NCI-H526 (cell line): ENCODE data around the gene CTSK.
"Not testable (repeated sequence)": the region's sequence is repeated elsewhere in the genome, so short reads cannot be mapped to it uniquely, and the experiment has no call there.

Experiments
- DNase-seq, 2 experiments: peaks; one replicate each; lab custom pipeline; 2025; lab: John Stamatoyannopoulos, UW

Gene CTSK

DNA sequence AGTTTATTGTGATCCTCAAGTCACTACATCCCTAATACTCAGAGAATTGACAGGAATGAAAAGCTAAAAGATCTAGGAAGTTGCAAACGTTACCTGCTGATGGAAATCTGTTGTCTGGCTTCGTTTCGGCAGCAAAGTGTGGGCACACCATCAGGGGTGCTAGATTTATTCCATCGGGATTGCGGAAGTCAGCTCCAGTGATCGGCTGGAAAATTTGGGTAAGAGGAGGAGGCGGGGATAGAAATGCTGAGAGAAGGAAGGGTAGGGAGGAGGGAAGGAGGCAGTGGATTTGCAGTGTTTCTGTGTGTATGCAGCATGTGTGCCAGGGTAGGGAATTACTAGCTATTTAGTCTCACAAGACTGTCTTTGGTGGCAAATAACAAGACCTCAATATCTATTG, at the start of gene CTSK:
Gene CTSK (minus strand): TSS at position 140 of the 400 bp plus-strand sequence. CDS start 1,455 bp downstream, outside the sequence.
- no peak for DNase-seq

GRCh38 chr1:150852734-150853133, 44.7 kb upstream of the CTSK start:
- not testable (repeated sequence) for DNase-seq

DNA sequence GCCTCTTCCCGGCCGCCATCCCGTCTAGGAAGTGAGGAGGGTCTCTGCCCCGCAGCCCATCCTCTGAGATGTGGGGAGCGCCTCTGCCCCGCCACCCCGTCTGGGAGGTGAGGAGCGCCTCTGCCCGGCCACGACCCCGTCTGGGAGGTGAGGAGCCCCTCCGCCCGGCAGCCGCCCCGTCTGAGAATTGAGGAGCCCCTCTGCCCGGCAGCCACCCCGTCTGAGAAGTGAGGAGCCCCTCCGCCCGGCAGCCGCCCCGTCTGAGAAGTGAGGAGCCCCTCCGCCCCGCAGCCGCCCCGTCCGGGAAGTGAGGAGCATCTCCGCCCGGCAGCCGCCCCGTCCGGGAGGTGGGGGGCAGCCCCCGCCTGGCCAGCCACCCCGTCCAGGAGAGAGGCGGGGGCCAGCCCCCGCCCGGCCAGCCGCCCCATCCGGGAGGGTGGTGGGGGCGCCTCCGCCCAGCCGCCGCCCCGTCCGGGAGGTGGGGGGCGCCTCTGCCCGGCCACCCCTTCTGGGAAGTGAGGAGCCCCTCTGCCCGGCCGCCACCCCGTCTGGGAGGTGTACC, 42.8 kb upstream of the CTSK start:
- DNase-seq, result not testable (repeated sequence)

DNA sequence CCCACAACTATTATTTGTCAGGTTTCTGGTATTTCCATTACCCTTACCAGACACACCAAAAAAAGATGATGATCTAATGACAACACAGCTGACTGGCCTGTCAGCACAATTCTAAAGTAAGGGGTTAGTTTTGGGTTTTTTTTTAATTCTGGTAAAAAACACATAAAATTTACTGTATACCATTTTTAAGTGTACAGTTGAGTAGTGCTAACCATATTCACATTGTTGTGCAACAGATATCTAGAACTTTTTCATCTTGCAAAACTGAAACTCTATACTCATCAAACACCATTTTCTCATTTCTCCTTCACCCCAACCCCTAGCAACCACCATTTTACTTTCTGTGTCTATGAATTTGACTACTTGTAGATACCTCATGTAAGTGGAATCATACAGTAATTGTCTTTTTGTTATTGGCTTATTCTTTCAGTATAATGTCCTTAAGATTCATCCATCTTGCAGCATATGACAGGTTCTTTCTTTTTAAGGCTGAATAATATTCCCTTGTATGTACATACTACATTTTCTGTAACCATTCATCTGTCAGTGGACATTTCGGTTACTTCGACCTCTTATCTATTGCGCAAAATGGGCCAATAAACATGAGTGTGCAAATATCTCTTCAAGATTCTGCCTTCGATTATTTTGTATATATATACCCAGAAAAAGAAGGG, 38.5 kb upstream of the CTSK start:
- no peak for DNase-seq

DNA sequence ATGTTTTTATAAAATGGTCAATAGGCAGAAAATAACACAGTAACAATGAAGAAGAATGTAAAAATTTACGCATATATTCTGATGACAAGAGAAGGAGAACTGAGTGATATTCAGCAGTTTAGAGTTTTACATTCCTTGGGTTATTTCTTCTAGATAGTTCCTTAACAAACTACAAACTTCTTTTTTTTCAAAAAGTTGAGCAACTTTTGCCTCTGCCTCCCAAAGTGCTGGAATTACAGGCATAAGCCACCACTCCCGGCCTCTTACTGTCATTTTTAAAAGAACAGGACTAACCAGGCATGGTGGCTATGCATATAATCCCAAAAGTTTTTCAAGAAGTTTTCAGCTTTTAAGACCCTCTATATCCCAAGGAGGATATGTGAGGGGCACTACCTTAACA, 35.4 kb upstream of the CTSK start:
- no peak for DNase-seq

- no peak for DNase-seq
Observed at GRCh38 chr1:150842964-150843363, 34.9 kb upstream of the CTSK start.

DNA sequence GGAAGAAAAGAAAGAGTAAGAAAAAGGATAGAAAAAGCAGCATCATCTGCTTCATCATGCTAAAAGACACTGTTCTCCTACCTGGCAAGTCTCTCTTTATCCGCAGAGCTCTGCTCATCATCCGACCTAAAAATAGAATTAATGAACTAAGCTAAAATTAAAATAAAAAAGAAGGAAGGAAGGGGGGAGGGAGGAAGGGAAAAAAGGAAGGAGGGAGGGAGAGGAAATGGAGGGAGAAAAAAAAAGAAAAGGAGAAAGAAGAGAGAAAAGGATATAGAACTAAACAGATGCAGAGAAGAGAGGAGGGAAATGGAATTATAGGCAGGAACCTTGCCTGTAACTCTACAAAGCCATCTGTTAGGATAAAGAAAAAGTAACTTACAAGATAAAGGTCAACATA, 34.3 kb upstream of the CTSK start:
- no peak for DNase-seq

DNA sequence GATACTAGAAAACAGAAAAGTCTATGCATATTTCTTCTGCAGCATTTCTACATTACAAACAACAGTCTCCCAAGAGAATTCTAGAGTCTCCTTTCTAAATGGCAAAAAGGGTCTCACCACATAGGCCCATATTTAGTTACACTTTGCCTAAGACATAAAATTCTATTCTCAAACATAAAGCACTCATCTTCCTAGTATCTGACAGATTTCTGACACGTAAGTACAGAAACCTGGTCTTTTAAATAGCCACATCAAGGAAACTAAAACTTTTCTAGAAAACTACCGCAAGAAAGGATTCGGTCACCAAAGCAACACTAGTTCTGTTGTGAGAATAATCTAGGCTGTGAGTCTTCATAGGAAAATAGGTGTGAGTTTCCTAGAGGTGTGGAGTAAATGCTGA, 33.6 kb upstream of the CTSK start:
- no peak for DNase-seq

DNA sequence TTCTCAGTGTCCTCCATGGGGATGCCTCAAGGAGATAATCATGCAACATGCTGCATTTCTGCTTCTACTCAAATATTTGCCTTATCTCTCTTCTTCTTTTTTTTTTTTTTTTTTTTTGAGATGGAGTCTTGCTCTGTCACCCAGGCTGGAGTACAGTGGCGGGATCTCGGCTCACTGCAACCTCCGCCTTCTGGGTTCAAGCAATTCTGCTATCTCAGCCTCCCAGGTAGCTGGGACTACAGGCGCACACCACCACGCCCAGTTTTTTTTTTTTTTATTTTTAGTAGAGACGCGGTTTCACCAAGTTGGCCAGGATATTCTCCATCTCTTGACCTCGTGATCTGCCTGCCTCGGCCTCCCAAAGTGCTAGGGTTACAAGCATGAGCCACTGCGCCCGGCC, 32.8 kb upstream of the CTSK start:
- not testable (repeated sequence) for DNase-seq

- no peak for DNase-seq
Observed at GRCh38 chr1:150836129-150836773, 28.2 kb upstream of the CTSK start.

GRCh38 chr1:150833961-150834360, 25.9 kb upstream of the CTSK start:
- not testable (repeated sequence) for DNase-seq

DNA sequence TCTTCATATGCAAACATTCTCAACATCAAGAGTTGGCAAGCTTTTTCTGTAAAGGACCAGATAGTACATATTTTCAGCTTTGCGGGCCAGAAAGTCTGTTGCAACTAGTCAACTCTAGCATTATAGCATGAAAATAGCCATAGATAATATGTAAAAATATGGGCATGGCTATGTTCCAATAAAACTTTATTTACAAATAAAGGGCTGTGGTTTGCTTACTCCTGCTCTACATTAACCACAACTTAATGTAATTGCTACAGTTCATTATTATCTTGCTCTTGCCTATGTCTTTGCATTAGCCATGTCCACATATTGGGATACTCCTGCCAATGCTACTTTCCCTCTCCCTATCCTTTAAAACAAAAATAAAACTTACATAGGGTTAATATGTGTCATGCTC, 24.5 kb upstream of the CTSK start:
- no peak for DNase-seq

DNA sequence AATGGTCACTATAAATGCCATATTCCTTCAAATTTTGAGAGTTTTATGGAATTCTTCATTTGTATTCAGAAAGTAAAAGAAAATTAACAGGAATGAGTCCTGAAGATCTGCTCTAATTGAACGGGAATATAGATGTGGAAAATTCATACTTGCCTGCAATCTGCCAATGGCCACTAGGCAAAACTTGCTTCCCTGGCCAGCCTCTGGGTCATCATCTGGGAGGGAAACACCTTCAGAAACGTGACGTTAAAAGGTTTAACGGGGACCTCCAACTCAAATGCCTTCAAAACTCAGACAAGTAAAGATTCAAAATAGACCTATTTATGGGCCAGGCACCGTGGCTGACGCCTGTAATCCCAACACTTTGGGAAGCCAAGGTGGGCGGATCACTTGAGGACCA, 21.7 kb upstream of the CTSK start:
- DNase-seq, result peak in 1 of 2 experiments; percentile 19

DNA sequence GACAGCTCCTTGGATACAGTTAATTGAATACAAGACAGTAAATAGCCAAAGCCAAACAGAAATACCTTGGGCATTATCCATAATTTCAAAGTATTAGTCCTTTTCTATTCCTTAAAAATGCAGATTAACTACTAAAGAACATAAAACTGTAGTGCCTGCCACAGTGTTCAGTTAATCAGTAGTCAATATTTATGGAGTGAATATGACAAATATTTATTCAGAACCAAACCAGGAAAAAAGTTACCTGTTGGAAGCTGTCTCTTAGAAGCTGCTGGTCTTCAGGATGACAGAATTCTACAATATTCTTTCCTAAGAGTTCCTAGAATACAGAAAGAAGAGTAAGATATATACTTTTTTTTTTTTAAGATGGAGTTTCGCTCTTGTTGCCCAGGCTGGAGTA, 18.2 kb upstream of the CTSK start:
- DNase-seq, result no peak

DNA sequence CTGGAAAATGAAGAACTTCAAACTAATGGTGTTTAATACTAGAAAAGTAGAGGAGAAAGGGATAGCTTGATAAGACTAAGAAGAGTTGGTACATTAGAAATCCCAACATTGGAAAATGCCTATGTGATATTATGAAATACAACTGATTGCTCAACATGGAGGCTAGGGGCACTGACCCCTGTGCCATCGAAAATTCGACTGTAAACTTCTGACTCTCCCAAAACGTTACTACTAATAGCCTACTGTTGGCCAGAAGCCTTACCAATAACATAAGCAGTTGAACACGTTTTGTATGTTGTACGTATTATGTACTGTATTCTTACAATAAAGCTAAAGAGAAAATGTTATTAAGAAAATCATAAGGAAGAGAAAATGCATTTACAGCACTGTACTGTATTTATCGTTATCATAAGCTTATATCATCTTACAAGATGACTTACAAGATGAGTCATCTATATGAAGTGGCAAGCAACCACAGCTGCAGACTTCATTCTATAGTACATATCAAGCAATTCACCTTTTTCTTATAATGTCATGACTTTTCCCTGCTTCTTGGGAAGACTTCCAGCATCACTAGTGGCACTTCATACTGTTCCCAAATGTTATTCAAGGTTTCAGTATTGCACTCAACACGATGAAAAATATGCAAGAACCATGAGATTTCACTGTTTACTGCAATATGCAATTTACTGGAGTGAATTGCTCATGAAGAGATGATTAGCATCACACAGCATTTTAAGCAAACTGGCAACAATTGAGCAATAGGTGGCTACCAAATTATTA, 12.9 kb upstream of the CTSK start:
- DNase-seq, result no peak

DNA sequence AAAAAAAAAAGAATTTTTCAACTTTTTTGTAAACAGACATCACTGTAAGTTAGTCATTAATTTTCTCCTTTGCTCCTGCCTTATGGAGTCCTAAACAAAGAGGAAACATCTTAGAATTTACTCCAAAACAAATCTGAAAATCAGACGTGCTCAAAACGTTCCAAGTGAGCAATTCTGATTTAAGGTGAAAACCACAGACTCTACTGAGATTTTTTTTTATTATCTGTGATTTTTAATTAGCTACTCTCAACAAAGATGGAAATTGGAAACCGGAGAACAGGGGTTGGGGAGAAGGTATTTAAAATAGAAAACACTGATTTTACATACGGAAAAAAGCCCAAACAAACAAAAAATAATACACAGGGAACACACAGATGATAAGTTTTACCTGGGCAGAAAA, 7.8 kb upstream of the CTSK start:
- DNase-seq, result no peak

DNA sequence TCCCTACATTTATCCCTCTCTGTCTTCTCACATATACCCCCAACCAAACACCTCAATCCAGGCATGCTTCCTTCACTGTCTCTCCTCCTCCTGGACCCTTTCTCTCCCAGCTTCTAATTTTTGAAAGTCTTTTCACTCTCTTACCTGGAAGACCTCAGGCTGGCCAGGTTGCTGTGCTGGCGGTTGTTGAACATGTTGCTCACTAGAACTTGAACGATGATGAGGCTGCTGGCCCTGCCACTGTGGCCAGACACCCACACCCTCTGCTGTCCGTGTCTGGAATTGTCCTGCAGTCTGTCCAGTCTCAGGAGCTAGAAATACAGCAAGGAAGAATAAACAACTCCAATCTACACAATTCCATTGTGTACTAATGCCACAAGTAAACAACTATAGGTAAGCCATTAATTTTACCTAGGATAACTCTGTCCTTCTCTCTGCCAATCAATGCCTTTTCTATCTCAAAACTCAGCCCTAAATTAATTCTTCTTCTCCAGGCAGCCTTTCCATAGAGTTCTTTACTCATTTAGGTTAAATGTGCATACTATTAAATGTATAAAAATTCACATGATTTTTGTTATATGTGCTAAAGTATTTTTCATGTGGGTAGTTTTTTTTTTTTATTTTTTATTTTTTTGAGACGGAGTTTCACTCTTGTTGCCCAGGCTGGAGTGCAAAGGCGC, 5.1 kb upstream of the CTSK start:
- peak; percentile 79 to 95 for DNase-seq

- DNase-seq, result peak; percentile 90 to 91
Observed at GRCh38 chr1:150810958-150811659, 3.0 kb upstream of the CTSK start.

GRCh38 chr1:150809651-150810050, 1.6 kb upstream of the CTSK start:
- no peak for DNase-seq

GRCh38 chr1:150808846-150809245, 786 bp upstream of the CTSK start:
- DNase-seq, result no peak

DNA sequence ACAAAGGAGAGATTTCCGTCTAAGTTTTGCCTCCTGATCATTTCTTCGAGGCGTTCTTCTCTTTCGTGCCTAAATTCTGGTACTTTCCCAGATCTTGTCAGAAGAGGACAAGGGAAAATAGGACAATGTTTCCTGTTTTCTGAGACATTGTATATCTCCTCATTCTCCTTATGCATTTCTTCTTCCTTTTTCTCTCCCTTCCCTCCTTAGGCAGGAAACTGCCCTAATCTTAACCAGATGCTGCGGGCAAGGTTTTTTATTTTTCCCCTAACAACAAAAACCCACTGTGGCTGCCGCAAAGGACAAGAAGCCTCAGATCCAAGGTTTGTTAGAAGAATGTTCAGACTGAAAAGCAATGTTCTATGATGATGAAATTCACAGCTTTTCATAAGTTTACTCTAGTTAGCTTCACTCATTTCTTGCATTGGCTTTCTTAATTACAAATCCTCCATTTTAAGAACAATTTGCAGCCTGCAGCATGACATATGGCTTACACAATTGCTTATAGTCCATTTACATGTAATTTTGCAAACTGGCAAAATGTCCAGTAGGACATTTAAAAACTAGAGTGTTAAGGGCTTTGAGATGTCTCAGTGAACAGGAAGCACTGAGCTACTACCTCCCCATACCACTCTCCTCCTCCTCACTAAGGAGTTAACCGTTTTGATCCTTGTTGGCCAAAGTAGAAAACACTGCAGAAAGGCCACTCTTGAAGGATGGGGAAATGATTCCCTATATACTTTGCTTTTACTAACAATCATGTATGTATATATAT, 624 bp downstream of the CTSK start:
- no peak for DNase-seq
